ENCODE measurements around the gene CCDC85B. TPM values are rescaled to one million over a fixed set of nuclear protein-coding genes. Genes with fewer than 3 reads are reported as not detected.

The CCDC85B gene
- total and polyA plus RNA-seq, 12 donors = 0.16 to 162 (median 58.4) TPM

- no peaks in the 10 kb centered on the region for H3K27me3 ChIP-seq
- H3K4me1 ChIP-seq (replicated peaks in 1 of 2) = peaks cover 28 to 34% of the 10 kb centered on the region in 2 donors
- no peaks in the 10 kb centered on the region for H3K9me3 ChIP-seq (replicated peaks in 1 of 3)
- no peak for DNase-seq
- H3K27ac ChIP-seq = no peak overlapping the region
- 87 to 90% (median 88%) methylated on average over 4 of the region's 4 CpGs for WGBS, 4 donors
- intact Hi-C loops (cut with DNase I) = no loop called here
- H3K4me3 ChIP-seq = no peak overlapping the region
- TF ChIP-seq POLR2A (IDR thresholded peaks at IDR 0.05) (no peak), CTCF (IDR thresholded peaks at IDR 0.05) (no peak)
- H3K36me3 ChIP-seq (replicated peaks in 1 of 2) = no peaks in the 10 kb centered on the region
These were observed 6.6 kb downstream of the CCDC85B start for GRCh38 chr11:65897020-65897471.

- 29 to 72% (median 33%) methylated on average over 9 to 28 of the region's 28 CpGs for WGBS, 4 donors
- intact Hi-C loops (cut with DNase I) = no loop called here
- Histone ChIP-seq H3K27ac (peak overlapping the region in 2 of 5 donors; percentile 83 to 85), H3K4me1 (replicated peaks in 1 of 2) (peaks cover 12 to 16% of the 10 kb centered on the region in 2 donors), H3K36me3 (replicated peaks in 1 of 2) (no peaks in the 10 kb centered on the region), H3K9me3 (replicated peaks in 1 of 3) (no peaks in the 10 kb centered on the region), H3K4me3 (peak overlapping the region in 2 of 4 donors; percentile 39 to 63), H3K27me3 (no peaks in the 10 kb centered on the region)
- DNase-seq = no peak
- TF ChIP-seq CTCF (IDR thresholded peaks at IDR 0.05) (no peak), POLR2A (IDR thresholded peaks at IDR 0.05) (no peak)
These were observed 8.3 kb downstream of the CCDC85B start for GRCh38 chr11:65898656-65899355.

GRCh38 chr11:65899356-65900124 lies 9.1 kb downstream of the CCDC85B start:
- intact Hi-C loops (cut with DNase I) = no loop called here
- Histone ChIP-seq H3K27ac (peak overlapping the region in 4 of 5 donors; percentile 63 to 85 (median 76)), H3K4me3 (peak overlapping the region in 3 of 4 donors; percentile 6 to 63 (median 39)), H3K9me3 (replicated peaks in 1 of 3) (no peaks in the 10 kb centered on the region), H3K36me3 (replicated peaks in 1 of 2) (no peaks in the 10 kb centered on the region), H3K27me3 (no peaks in the 10 kb centered on the region), H3K4me1 (replicated peaks in 1 of 2) (peaks cover 12 to 16% of the 10 kb centered on the region in 2 donors)
- WGBS, 4 donors = 0 to 5% (median 2%) methylated on average over 27 to 78 of the region's 78 CpGs
- TF ChIP-seq CTCF (IDR thresholded peaks at IDR 0.05) = no peak
- TF ChIP-seq POLR2A (IDR thresholded peaks at IDR 0.05) = no peak
- DNase-seq = peak; percentile 64 to 82 (median 74)

GRCh38 chr11:65900125-65900898 lies 9.8 kb downstream of the CCDC85B start, which contains the start of gene FOSL1:
TSS of gene FOSL1 (minus strand) at chr11:65900388. CDS start at chr11:65900339, 49 bp downstream.
- 2 to 17% (median 3%) methylated on average over 6 to 80 of the region's 80 CpGs for WGBS, 4 donors
- H3K4me3 ChIP-seq = peak within 1 kb of the TSS in 3 of 4 donors; percentile 6 to 63 (median 39)
- no peaks in the 10 kb centered on the region for H3K9me3 ChIP-seq (replicated peaks in 1 of 3)
- H3K27ac ChIP-seq = peak within 1 kb of the TSS; percentile 3 to 85 (median 70)
- intact Hi-C loops (cut with DNase I) = no loop called here
- TF ChIP-seq POLR2A (IDR thresholded peaks at IDR 0.05) = peak; percentile 90 to 97
- no peak for TF ChIP-seq CTCF (IDR thresholded peaks at IDR 0.05)
- no peaks in the 10 kb centered on the region for H3K36me3 ChIP-seq (replicated peaks in 1 of 2)
- DNase-seq = peak; percentile 85 to 95 (median 93)
- H3K27me3 ChIP-seq = no peaks in the 10 kb centered on the region
- H3K4me1 ChIP-seq (replicated peaks in 1 of 2) = peaks cover 12 to 16% of the 10 kb centered on the region in 2 donors

All from adrenal gland (tissue), 12 donors.